ENCODE measurements around the gene GPR146. TPM values are rescaled to one million over a fixed set of nuclear protein-coding genes. Genes with fewer than 3 reads are reported as not detected.

GPR146 gene
- total and polyA plus RNA-seq, 8 donors: 6.3 to 18.9 (median 7.9) TPM

- Histone ChIP-seq H3K4me1 (no peaks in the 10 kb centered on the region), H3K9me3 (no peaks in the 10 kb centered on the region)
- no peak for ATAC-seq
These were observed 57.5 kb downstream of the GPR146 start for GRCh38 chr7:1101563-1102431.

GRCh38 chr7:1103009-1103788 lies 58.9 kb downstream of the GPR146 start:
- Histone ChIP-seq H3K4me1 (no peaks in the 10 kb centered on the region), H3K4me3 (no peak overlapping the region), H3K27me3 (no peaks in the 10 kb centered on the region), H3K36me3 (no peaks in the 10 kb centered on the region), H3K9me3 (no peaks in the 10 kb centered on the region), H3K27ac (no peak overlapping the region)
- no peak for TF ChIP-seq CTCF (IDR thresholded peaks at IDR 0.05)
- ATAC-seq: no peak
- intact Hi-C loops (cut with DNase I): no loop called here
- peak in 1 of 4 donors; percentile 71 for DNase-seq

More at GRCh38 chr7:1101563-1102431, 57.5 kb downstream of the GPR146 start:
- Histone ChIP-seq H3K4me3 (no peak overlapping the region), H3K27me3 (no peaks in the 10 kb centered on the region), H3K27ac (no peak overlapping the region), H3K36me3 (no peaks in the 10 kb centered on the region)
- DNase-seq: peak in 1 of 4 donors; percentile 75
- no peak for TF ChIP-seq CTCF (IDR thresholded peaks at IDR 0.05)
- intact Hi-C loops (cut with DNase I): no loop called here

- Histone ChIP-seq H3K4me3 (no peak overlapping the region), H3K27ac (no peak overlapping the region)
- DNase-seq: peak in 1 of 4 donors; percentile 53
These were observed 59.6 kb downstream of the GPR146 start for GRCh38 chr7:1103789-1104515.

GRCh38 chr7:1104516-1105179 lies 60.3 kb downstream of the GPR146 start:
- intact Hi-C loops (cut with DNase I): no loop called here
- Histone ChIP-seq H3K4me1 (no peaks in the 10 kb centered on the region), H3K9me3 (no peaks in the 10 kb centered on the region), H3K27ac (no peak overlapping the region), H3K36me3 (no peaks in the 10 kb centered on the region), H3K27me3 (no peaks in the 10 kb centered on the region), H3K4me3 (no peak overlapping the region)
- TF ChIP-seq CTCF (IDR thresholded peaks at IDR 0.05): no peak
- DNase-seq: peak in 1 of 4 donors; percentile 31
- no peak for ATAC-seq

More at GRCh38 chr7:1103789-1104515, 59.6 kb downstream of the GPR146 start:
- intact Hi-C loops (cut with DNase I): no loop called here
- Histone ChIP-seq H3K36me3 (no peaks in the 10 kb centered on the region), H3K9me3 (no peaks in the 10 kb centered on the region), H3K27me3 (no peaks in the 10 kb centered on the region), H3K4me1 (no peaks in the 10 kb centered on the region)
- TF ChIP-seq CTCF (IDR thresholded peaks at IDR 0.05): no peak
- ATAC-seq: no peak

Data from left lung (tissue), 10 donors.